UCSD-AML1 (cell line): ENCODE measurements around the gene FZD8.

Experiments
- DNase-seq: peaks from one replicate; lab custom pipeline; 2025; ENCODE audit not compliant: unreplicated experiment; lab: John Stamatoyannopoulos, UW

The FZD8 gene

DNA sequence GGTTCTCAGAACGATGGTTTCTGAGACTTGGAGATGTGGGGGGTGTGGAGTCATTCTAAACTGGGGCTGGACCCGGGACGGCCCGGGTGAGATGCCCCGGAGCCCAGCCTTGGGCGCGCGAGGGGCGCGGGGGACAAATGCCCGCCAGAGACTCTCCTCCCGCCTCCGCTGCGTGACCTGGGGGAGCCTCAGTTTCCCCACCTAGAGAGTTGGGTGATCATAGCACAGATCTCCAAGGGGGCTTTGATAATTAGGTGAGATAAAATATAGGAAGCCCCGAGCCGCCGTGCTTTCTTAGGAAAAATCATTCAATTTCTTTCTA lies 658 bp upstream of the FZD8 start:
- DNase-seq: no peak

DNA sequence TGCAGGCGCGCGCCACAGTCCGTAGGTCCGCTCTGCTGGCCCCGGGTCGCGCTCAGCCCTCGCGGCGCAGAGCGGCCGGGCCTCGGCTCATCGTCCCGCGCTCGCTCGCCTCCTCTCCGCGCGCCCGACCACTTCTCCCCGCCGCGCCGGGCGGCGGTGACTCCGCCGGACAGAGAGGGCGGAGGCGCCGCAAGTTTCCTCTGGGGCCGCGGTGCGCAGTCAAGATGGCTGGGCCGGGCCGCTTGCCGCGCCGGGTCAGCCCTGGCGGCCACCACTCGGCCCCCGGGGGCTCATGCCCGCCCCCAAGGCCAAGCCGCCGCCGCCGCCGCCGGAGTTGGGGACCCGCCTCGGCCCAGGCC lies 441 bp downstream of the FZD8 start:
- DNase-seq: peak; percentile 36

DNA sequence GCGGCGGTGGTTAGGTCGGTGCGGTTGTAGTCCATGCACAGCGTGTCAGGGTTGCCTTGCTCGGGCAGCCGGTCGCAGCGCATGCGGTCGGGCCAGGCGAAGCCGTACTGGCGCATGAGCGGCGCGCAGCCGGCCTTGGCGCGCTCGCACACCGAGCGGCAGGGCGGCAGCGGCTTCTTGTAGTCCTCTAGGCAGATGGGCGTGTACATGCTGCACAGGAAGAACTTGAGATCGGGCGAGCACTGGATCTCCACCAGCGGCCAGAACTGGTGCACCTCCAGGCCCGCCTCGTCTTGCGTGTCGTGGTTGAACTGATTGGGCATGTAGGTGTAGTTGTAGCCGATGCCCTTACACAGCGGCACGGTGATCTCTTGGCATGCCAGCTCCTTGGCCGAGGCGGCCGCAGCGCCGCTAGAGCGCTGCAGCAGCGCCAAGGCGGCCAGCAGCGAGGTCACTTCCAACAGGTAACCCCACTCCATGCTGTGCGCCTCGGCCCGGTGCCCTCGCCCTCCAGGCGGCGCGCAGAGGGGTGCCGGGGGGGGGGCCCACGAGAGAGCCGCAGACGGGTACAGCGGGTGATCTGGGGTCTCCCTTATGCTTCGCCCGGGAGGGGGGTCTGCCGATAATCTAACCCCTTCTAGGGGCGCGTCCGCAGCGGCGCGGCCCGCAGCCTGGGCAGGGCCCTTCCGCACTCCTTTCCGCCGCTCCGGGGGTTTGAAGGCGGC lies 983 bp downstream of the FZD8 start:
- DNase-seq: peak; percentile 57

DNA sequence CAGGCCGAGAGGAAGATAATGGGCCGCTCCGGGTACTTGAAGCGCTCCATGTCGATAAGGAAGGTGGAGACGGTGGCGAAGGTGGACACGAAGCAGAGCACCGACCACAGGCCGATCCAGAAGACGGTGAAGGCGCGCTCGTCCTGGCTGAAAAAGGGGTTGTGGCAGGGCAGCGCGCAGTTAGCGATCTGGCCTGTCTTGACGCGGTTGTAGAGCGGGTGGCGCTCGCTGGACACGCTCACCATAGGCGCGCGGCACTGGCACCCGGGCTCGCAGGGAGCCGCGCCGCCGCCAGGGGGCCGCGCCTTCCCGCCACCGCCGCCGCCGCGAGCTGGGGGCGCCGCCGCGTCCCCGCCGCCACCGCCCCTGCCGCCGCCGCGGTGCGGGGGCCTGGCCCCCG lies 1.6 kb downstream of the FZD8 start:
- DNase-seq: peak; percentile 52

DNA sequence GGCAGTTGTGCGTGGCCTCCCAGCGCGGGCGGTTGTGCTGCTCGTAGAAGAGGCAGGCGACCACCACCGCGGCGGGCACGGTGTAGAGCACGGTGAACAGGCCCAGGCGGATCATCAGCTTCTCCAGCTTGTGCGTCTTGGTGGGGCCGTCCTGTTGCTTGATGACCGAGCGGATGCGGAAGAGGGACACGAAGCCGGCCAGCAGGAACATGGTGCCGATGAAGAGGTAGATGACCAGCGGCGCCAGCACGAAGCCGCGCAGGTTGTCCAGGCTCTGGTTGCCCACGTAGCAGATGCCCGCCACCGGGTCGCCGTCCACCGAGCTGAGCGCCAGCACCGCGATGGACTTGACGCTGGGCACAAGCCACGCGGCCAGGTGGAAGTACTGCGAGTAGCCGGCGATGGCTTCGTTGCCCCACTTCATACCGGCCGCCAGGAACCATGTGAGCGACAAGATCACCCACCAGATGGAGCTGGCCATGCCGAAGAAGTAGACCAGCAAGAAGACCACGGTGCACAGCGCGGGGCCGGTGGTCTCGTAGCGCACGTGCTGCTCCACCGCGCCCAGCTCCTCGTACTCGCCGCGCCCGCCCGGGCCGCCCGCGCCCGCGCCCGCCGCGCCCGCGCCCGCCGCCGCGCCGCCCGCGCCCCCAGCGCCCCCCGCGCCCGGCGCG lies 2.2 kb downstream of the FZD8 start:
- no peak for DNase-seq

DNA sequence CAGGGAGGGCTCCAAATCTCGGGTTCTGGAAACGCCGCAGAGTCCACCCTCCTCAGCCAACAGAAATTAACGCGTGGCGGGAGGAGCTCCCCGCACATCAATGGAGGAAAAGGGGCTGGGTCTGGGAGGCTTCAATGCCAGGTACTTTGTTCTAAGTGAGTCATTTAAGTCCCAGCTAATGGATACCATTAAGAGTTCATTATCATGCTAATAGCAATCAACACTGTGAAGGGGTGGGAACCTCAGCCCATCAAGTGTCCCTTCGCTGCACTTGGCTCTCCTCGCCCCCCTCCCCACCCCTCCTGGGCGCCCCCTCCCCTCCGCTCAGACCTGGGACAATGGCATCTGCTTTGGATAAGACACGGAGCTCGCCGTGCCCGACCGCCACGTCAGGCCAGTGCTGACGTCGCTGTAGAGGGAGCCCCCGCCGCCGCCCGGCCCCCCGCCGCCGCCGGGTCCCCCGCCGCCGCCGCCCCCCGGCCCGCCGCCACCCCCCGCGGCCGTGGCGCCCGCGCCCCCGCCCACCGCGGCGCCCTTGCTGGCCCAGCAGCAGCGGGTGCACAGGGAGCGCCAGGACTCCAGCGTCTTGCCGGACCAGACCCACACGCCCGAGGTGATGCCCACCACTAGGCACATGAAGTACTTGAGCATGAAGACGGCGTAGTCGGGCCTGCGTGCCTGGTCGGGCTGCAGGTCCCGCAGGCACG lies 2.9 kb downstream of the FZD8 start:
- DNase-seq: no peak

DNA sequence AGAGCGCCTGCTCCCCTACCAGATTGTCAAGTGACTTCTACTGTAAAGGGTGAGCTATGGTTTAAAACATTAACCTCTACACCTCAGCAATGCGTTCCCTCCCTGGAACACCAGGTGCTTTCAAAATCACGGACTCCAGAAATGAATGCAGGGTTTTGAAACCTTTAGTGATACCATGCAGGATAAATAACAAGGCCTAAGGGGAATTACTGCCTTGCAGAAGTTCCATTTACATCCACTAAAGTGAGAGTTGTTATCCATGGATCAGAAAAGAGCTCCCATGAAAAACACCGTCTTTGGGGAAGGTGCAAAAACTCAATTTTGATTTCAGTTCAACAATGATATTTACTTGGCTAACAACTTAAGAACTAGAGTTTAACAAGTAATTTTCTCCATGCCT lies 4.0 kb downstream of the FZD8 start:
- no peak for DNase-seq

DNA sequence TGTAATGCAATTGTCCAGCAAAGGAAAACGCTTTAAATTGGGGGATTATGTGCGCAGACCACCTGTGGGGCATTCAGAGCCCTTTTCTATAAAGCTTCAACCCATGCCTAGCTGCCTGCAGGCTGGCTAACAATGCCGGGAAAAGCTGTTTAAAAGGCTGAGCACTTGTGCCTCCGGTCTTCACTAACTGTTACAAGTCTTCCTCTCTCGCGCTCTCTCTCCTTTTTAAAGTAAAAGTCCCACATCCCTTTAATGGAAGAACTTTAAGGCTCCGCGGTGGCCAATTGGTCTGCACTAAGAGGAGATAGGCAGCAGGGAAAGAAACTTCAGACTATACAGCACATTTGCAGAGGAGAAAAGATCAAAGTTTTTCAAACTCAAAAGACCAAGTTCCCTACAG lies 4.6 kb downstream of the FZD8 start:
- no peak for DNase-seq

DNA sequence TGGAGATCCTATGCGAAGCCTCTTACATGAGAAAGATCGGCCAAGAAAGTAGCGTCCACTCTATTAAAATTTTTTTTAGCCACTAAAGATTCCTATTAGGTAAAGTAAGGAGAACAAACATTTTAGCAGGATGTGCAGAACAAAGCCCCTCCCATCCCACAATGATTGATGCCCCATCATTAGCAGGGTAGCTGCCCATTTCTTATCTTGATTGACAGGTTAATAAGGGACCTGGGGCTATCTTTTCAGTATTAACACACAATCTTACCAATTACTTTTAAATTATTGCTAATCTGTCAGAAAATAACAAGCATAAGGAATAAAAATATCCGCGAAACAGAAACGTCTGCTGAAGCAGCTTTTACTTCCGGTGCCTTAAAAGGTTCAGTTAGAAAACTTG lies 5.1 kb downstream of the FZD8 start:
- no peak for DNase-seq

DNA sequence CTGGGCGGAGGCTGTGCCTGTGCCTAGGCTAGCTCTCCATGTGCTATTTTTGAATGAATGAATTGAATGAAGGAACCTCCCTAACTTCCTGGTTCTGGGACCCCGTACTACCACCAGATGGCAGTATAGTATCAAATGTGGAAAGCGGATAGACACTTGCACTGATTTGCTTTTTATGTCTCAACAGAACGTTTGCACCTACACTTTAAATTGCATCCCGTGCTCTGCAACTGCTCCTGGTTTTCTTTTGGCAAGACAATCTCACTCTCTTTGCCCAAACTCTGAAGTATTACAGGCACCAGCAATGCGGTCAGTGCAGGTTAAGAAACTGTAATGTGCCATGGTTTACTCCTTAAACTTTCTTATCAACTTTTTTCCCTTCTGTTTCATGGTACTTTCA lies 6.5 kb downstream of the FZD8 start:
- no peak for DNase-seq

DNA sequence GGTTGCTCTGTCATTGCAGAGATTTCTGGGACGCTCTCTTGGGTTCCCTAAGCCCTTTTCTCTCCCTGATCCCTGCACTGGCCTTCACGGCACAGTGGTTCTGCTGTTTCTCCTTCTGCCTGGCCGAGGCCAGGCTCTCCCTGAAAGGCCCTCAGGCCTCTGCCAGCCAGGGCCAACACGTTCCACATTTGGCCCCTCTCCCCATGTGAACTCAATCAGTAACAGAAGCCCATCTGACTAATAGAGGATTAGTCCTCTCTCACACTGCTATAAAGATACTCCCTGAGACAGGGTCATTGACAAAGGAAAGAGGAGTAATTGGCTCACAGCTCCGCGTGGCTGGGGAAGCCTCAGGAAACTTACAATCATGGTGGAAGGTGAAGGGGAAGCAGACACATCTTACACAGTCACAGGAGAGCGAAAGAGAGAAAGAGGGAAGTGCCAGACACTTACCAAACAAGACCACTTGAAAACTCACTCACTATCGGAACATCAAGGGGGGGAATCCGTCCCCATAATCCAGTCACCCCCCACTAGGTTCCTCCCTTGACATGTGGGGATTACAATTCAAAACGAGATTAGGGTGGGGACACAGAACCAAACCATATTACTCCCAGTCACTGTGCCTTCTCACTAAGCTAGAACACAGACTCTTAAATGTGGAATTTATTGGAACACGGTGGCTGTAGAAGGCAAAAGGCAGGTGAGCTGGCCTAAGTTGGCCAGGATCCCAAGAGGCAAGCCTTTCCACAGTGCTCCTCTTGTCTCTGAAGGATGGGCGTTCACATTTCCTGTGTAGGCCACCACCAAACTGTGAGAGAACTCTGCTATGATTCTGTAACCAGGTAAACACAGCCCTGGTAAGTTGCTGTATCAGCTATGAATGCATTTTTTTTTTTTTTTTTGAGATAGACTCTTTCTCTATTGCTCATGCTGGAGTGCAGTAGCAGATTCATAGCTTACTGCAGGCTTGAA lies 8.8 kb downstream of the FZD8 start:
- no peak for DNase-seq

DNA sequence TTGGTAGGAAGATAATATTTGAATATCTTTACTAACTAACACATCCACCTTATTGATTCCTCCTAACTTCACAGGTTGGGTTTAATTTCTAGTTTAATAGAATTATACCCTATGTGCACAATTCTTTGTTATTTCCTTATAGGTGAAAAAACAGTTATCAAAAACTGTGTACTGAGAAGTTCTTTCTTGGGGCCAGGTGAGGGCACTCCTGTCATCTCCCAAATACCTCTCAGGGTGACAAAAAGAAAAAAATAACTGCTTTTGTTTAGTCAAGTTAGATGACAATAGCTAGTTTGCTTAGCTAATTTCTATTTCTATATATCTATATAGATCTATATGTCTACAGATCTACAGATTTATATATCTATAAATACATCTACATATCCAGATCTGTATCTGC lies 10.1 kb downstream of the FZD8 start:
- no peak for DNase-seq

DNA sequence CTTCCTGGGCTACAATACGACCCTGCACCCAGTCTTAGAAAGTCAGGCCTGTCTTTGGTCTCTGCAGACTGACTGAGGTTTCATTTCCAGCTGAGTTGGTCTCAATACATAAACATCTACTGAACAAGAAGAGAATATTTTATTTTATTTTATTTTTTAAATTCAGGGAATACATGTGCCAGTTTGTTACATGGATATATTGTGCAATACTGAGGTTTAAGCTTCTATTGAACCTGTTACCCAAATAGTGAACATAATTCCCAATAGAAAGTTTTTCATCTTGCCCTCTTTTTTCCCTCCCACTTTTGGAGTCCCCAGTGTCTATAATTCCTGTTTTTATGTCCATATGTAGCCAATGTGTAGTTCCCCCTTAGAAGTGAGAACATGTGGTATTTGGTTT lies 10.7 kb downstream of the FZD8 start:
- DNase-seq: no peak

DNA sequence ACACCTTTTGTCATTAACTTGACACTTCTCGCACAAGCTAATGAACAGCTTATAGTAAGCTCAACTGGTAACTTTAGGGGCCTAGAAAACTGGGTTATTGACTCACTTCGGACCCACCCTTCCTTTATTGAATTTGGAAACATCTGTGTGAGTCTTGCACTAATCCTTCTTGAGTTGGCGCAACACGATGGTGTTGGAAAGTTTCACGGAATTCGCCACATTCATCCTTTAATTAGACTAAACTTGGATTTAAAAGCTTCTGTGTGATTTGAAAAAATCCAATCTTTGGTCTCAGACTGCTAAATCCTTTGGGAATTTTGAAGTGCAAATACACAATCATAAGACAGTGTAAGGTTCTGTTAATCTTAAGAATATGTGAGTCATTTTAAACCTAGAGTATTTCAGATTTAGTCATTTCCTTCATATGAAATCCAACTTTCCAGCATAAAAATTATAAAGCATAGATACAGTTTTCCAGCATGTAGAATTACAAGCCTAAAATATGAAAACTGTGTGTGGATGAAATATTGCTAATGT lies 15.1 kb downstream of the FZD8 start:
- DNase-seq: no peak

DNA sequence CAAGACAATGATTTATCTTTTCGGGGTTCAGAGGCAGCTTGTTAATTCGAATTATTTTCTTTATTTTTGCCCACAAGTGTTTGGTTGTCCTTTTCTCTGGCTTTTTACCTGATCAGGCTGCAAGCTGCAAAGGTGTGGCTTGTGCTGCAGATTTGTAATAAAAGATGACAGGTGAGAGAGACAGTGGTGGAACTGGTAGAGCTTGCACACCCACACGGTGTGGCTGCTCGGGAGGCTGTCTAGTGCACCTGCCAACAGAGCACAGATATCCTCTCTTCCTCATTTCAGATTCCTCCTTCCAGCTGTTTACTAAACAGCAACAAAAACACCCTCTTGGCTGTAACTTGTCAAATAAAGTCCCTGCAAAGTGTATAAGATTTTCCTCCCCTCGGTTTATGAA lies 27.8 kb downstream of the FZD8 start:
- no peak for DNase-seq

DNA sequence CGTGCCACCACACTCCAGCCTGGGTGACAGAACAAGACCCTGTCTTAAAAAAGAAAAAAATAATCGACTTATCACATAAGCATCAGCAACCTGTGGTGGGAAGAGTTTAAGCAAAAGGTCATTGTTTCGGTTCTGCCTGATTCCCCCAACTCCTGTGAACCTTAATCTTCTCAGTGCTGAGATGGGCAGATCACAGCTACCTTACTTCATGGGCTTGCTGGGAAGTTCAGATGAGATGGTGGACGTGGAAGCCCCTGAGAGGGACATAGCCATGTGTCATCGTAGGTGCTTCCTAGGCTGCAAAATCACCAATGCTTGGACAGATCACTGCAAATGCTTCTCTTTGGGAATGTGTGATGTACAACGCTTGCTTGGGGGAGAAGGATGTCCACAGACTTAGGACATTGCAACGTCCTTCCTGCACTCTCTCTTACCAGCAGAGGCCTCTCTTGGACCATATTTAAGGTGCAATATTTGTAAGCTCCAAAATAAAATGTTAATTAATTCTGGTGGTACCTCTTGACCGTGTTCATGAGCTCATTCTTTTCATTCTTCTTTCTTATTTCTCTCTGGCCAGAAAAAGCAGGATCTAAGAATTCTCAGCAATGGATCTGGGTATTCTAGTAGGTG lies 28.4 kb downstream of the FZD8 start:
- DNase-seq: no peak

DNA sequence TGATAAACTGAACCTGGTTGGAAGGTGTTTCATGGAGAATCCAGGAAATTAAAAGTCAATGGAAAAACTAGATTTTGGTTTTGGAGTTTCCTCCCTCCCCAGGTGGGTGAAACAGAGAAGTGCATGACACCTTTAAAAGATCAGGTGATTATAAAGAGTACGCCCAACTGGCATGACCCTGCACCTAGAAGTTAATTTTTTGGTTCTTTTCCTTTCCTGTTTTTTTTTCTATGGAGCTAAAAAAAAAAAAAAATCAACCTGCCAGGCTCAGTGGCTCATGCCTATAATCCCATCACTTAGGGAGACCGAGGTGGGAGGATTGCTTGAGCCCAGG lies 29.0 kb downstream of the FZD8 start:
- DNase-seq: no peak

DNA sequence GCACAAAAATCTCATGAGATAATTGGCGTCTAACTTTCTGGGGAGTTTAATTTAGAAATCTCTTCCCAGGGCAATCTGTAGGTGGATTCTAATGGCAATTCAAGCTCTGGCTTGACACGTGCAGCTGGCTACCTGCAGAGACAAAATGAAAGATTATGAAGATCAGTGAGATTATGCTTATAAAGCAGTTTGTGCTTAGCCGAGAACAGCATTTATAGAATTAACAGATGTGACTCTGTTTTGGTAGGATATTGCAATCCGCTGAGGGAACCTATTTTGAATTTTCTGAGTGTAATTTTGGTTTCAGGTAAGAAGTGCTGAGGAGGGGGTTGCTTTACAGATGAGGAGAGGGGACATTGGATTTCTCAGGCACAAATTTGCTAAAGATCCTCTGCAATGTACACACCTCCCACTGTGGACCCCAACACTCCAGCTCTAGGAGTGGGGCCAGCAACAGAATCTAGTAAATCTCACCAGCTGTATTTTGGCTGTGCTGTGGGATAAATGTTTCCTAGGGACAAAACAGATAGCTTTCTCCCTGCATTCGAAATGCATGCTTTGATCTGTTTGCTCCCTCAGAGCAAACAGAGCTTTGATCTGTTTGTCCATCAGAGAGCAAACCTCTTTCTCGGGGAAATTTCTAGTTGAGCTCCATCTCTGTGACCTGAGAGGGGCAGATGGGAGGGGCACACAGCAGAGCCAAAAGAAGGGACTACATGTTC lies 29.6 kb downstream of the FZD8 start:
- no peak for DNase-seq

DNA sequence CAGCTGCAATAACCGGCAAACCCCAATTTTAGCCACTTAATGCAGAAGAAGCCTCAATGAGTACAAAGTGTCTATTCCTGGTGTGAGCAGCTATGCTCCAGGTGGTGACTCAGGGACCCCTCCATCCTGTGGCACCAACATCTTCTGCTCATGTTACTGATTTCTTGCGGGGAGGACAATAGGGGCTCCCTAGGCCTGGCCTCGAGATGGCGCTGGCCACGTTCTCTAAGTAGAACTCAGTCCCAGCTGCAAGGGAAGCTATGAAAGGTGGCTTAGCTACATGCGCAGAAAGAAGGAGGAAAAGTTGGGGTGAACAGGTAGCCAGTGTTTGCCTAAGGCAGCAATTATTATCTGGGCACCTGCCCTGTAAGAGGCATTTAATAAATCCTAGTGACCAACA lies 30.3 kb downstream of the FZD8 start:
- no peak for DNase-seq

DNA sequence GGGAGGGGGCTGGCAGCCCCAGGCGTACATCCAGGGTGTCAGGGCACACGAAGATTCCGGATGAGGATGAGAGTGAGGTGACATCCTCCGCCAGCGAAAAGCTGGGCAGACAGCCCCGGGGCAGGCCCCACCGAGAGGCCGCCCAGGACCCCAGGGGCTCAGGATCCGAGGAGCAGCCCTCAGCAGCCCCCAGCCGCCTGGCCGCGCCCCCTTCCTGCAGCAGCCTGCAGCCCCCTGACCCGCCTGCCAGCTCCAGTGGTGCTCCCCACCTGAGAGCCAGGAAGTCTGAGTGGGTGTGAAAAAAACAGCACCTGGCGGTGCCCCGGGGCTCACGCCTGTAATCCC lies 33.8 kb downstream of the FZD8 start:
- DNase-seq: no peak
